DND-41 (cell line): ENCODE measurements around the gene HMGN4.

Source experiments
- ATAC-seq: fragments of 200-7000 bp; cut with Tn5 transposase; 3 replicates; pipeline ENCODE4 v1.9.1; 2021; ENCODE audit warnings: low read depth; ENCODE audit not compliant: insufficient read depth
- DNase-seq: peaks from one replicate; pipeline ENCODE4 v3.0.0-alpha.2; 2020
- H2AFZ ChIP-seq: 2 replicates; pipeline ENCODE4 v1.6.0; 2012; ENCODE audit warnings: low read depth, low read length
- H3K27ac ChIP-seq: 2 replicates; pipeline ENCODE4 v1.5.1; 2012; ENCODE audit warnings: low read length, inconsistent platforms
- H3K27me3 ChIP-seq: fragments of 200-600 bp; sonication (generic); 2 replicates; pipeline ENCODE4 v1.6.0; 2012; ENCODE audit warnings: low read length, mild to moderate bottlenecking, inconsistent platforms; ENCODE audit not compliant: insufficient read depth, poor library complexity
- H3K36me3 ChIP-seq: 2 replicates; pipeline ENCODE4 v1.5.1; 2012; ENCODE audit warnings: low read length, inconsistent platforms; ENCODE audit not compliant: insufficient read depth
- H3K4me1 ChIP-seq: 2 replicates; pipeline ENCODE4 v1.5.1; 2012; ENCODE audit warnings: mild to moderate bottlenecking, low read length; ENCODE audit not compliant: insufficient read depth
- H3K4me2 ChIP-seq: 2 replicates; pipeline ENCODE4 v1.6.0; 2012; ENCODE audit warnings: mild to moderate bottlenecking, moderate library complexity, low read length, inconsistent platforms; ENCODE audit not compliant: insufficient read depth
- H3K4me3 ChIP-seq, 2 experiments: fragments of 200-600 bp in 1 of 2; shearing (Covaris generic) in 1 of 2; 2 replicates each; pipeline ENCODE4 v1.5.1; 2012 to 2016; ENCODE audit warnings: inconsistent platforms in 2 of 2, low read length in 2 of 2, mild to moderate bottlenecking in 2 of 2, low read depth in 1 of 2, moderate library complexity in 1 of 2
- H3K79me2 ChIP-seq: 2 replicates; pipeline ENCODE4 v1.6.0; 2012; ENCODE audit warnings: low read length, inconsistent platforms; ENCODE audit not compliant: insufficient read depth
- H3K9ac ChIP-seq: 2 replicates; pipeline ENCODE4 v1.6.0; 2012; ENCODE audit warnings: low read depth, mild to moderate bottlenecking, inconsistent platforms, low read length, moderate library complexity
- H3K9me3 ChIP-seq: 2 replicates; pipeline ENCODE4 v1.5.1; 2012; ENCODE audit warnings: low read length, moderate library complexity, mild to moderate bottlenecking, inconsistent platforms; ENCODE audit not compliant: insufficient read depth, severe bottlenecking
- H4K20me1 ChIP-seq: 2 replicates; pipeline ENCODE4 v1.6.0; 2012; ENCODE audit warnings: low read length; ENCODE audit not compliant: insufficient read depth
- EZH2 ChIP-seq: IDR thresholded peaks from 3 replicates; pipeline ENCODE4 v1.6.1; 2012; ENCODE audit warnings: borderline replicate concordance, low read depth, mild to moderate bottlenecking, moderate library complexity, low read length, inconsistent platforms; ENCODE audit not compliant: severe bottlenecking
- TF ChIP-seq, protein P1 (sequence below): IDR thresholded peaks from 2 replicates; pipeline ENCODE4 v1.5.1; 2012; ENCODE audit warnings: borderline replicate concordance, low read length, moderate library complexity, mild to moderate bottlenecking; ENCODE audit not compliant: poor library complexity, severe bottlenecking; ENCODE audit errors: extremely low read depth

The HMGN4 gene

GRCh38 chr6:26500102-26500501 lies 38.1 kb upstream of the HMGN4 start, which contains the start of gene BTN1A1:
Gene BTN1A1, plus strand, starts transcription at chr6:26500303. Its CDS starts 984 bp downstream, at chr6:26501287.
- Histone ChIP-seq H3K36me3 (no peaks in the 10 kb centered on the region), H3K9me3 (no peaks in the 10 kb centered on the region), H3K79me2 (no peaks in the 10 kb centered on the region), H3K4me3 (no peak within 1 kb of the TSS), H3K4me1 (no peaks in the 10 kb centered on the region), H3K27me3 (no peaks in the 10 kb centered on the region), H2AFZ (no peak within 1 kb of the TSS), H3K27ac (no peak within 1 kb of the TSS), H3K4me2 (no peak within 1 kb of the TSS), H3K9ac (no peak within 1 kb of the TSS), H4K20me1 (no peaks in the 10 kb centered on the region)
- TF ChIP-seq, protein P1, sequence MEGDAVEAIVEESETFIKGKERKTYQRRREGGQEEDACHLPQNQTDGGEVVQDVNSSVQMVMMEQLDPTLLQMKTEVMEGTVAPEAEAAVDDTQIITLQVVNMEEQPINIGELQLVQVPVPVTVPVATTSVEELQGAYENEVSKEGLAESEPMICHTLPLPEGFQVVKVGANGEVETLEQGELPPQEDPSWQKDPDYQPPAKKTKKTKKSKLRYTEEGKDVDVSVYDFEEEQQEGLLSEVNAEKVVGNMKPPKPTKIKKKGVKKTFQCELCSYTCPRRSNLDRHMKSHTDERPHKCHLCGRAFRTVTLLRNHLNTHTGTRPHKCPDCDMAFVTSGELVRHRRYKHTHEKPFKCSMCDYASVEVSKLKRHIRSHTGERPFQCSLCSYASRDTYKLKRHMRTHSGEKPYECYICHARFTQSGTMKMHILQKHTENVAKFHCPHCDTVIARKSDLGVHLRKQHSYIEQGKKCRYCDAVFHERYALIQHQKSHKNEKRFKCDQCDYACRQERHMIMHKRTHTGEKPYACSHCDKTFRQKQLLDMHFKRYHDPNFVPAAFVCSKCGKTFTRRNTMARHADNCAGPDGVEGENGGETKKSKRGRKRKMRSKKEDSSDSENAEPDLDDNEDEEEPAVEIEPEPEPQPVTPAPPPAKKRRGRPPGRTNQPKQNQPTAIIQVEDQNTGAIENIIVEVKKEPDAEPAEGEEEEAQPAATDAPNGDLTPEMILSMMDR = no peak
- TF ChIP-seq EZH2 = no peak
- ATAC-seq = no peak
- no peak for DNase-seq

DNA sequence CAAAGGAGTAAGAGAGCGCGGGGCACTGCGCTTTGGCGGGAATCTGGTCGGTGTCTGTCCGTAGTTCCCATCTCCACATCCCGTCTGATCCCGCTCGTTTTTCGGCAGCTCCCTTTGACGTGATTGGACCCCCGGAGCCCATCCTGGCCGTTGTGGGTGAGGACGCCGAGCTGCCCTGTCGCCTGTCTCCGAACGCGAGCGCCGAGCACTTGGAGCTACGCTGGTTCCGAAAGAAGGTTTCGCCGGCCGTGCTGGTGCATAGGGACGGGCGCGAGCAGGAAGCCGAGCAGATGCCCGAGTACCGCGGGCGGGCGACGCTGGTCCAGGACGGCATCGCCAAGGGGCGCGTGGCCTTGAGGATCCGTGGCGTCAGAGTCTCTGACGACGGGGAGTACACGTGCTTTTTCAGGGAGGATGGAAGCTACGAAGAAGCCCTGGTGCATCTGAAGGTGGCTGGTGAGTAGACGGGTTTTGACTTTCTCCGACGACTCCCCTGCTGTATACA lies 36.6 kb upstream of the HMGN4 start:
- no peak overlapping the region for H2AFZ ChIP-seq
- no peak overlapping the region for H3K4me2 ChIP-seq
- no peak overlapping the region for H3K4me3 ChIP-seq
- H3K4me1 ChIP-seq = no peaks in the 10 kb centered on the region
- no peak overlapping the region for H3K27ac ChIP-seq
- no peaks in the 10 kb centered on the region for H3K79me2 ChIP-seq
- TF ChIP-seq EZH2 = no peak
- TF ChIP-seq, protein P1 = no peak
- DNase-seq (no peak), ATAC-seq (no peak)
- H3K27me3 ChIP-seq = no peaks in the 10 kb centered on the region
- H3K36me3 ChIP-seq = no peaks in the 10 kb centered on the region
- no peaks in the 10 kb centered on the region for H4K20me1 ChIP-seq
- no peaks in the 10 kb centered on the region for H3K9me3 ChIP-seq
- H3K9ac ChIP-seq = no peak overlapping the region

- H2AFZ ChIP-seq = no peak overlapping the region
- H3K27ac ChIP-seq = no peak overlapping the region
- no peak overlapping the region for H3K9ac ChIP-seq
Measured at GRCh38 chr6:26502165-26502564, 36.0 kb upstream of the HMGN4 start.

More at GRCh38 chr6:26502165-26502564, 36.0 kb upstream of the HMGN4 start:
- TF ChIP-seq EZH2 = no peak
- TF ChIP-seq, protein P1 = no peak
- DNase-seq (no peak), ATAC-seq (no peak)
- Histone ChIP-seq H3K4me2 (no peak overlapping the region), H4K20me1 (no peaks in the 10 kb centered on the region), H3K9me3 (no peaks in the 10 kb centered on the region), H3K27me3 (no peaks in the 10 kb centered on the region), H3K4me1 (no peaks in the 10 kb centered on the region), H3K36me3 (no peaks in the 10 kb centered on the region), H3K4me3 (no peak overlapping the region), H3K79me2 (no peaks in the 10 kb centered on the region)
